Measurements from ENCODE around the gene WNT8A.
A peak's percentile ranks its signal among the peaks of the same experiment; 100 is the strongest.

The WNT8A gene

DNA sequence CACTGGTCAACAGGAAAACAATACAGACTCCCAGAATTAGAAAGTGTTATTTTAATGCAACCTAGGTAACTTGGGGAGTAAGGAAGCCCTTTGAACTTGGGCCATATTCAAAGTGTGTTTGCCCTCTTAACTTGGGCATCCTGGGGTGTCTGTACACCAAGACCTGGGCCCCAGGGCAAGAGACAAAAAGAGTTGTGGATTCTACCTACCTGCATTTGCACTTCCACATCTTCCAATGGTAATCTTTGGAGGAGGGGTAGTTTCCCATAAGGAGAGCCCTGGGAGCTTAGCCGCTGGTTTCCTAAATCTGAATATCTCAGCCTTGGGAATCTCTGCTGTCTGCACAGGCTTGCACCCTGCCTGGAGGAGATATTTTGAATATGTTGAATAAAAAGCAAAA, 8.5 kb downstream of the WNT8A start:
- no peak for DNase-seq

DNA sequence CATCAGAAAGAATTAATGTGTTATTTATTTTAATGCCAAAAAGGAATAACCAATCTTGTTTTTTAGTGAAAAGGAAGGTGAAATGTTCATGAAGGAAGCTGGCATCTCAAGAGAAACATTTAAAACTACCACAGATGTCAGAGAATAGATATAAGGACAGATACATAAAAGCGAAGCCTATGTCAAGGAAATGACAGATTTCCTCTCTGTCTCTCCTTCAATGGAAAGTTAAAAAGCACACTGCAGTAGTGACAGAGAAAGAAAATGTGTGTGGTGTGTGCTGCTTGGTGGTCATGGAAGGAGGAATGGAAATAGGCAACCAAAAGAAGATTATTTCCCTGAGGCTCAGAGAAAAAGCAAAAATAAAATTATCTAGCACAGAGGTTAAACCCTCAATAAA, 9.2 kb downstream of the WNT8A start:
- DNase-seq = no peak

DNA sequence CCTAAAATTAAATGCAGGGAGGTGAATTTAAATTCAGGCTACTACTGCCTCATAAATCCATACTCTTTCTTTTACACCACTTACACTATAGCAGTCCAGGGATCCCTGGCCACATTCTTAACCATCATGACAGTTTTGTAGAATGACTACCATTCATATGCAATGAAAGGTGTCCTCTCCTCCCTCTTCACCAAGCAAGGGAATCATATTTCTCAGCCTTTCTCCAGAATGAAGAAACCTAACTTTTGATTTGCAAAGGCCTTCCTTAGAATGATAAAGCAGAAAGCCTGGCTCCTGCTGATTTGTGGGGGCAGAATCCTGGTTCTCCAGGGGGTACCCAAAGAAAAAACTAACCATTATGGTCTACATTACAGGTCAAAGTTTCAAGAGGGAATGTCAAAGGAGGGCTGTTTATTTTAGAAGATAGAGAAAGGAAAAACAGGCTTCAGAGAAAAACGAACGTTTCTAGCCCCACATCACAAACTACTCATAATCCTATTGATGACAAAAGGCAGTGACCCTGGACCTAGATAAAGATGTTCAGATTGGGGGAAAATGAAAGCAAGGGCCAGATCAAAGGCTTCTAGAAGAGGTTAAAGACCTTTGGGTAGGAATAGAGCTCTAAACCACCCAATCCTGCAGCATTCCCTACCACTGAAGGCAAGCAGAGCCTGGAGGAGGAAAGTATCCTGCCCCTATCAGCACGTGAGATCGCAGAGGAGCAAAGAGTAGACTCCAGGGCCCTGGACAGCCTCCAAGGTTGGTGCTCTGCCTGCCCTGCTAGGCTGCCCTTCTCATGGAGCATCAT, 11.5 kb downstream of the WNT8A start:
- no peak for DNase-seq

DNA sequence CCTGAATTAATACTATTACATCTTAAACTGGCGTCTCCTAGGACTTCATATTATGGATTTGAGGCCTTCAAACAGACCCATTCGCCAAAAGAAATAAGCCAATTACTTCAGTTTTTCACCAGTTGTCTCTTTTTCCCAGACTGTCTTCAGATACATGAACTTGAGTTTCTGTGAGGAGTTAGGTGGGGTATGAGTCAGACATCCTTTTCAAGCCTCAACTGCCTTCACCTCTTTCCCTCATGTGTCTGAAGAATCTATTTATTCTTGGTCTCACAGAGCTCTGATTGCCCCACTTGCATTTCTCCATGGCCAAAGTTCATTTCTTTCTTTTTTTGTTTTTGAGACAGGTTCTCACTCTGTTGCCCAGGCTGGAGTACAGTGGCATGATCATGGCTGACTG, 12.5 kb downstream of the WNT8A start:
- DNase-seq = no peak

DNA sequence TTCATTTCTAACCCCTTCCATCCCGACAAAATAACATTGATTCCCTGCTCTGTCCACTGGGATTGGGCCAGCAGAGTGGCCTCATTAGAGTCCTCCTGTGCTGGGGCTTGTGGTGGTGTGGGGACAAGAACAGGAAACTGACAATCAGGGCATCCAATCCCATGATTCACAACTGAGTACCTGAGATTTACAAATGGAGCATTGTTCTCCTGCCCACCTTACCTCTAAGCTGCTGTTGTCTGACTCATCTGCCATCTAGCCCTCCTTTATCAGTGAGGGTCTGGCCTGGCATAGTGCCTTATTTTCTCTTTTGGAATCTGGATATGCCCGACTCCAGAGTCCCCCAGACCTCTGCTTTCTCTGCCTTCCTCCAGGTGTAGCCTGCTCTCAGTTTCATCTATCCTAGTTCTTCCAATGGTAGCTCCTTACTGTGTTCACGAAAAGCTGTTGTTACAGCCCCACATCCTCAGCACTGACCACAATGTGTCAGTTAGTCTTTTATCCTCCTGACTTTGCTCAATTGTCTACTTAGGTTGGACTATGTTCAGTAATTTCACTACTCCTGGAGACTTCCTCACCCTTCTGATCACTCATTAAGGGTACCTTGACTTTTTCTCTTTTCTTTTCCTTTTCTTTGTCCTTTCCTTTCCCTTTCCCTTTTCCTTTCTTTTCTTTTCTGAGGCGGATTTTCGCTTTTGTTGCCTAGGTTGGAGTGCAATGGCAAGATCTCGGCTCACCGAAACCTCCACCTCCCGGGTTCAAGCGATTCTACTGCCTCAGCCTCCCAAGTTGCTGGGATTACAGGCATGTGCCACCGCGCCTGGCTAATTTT, 13.4 kb downstream of the WNT8A start:
- DNase-seq = no peak

DNA sequence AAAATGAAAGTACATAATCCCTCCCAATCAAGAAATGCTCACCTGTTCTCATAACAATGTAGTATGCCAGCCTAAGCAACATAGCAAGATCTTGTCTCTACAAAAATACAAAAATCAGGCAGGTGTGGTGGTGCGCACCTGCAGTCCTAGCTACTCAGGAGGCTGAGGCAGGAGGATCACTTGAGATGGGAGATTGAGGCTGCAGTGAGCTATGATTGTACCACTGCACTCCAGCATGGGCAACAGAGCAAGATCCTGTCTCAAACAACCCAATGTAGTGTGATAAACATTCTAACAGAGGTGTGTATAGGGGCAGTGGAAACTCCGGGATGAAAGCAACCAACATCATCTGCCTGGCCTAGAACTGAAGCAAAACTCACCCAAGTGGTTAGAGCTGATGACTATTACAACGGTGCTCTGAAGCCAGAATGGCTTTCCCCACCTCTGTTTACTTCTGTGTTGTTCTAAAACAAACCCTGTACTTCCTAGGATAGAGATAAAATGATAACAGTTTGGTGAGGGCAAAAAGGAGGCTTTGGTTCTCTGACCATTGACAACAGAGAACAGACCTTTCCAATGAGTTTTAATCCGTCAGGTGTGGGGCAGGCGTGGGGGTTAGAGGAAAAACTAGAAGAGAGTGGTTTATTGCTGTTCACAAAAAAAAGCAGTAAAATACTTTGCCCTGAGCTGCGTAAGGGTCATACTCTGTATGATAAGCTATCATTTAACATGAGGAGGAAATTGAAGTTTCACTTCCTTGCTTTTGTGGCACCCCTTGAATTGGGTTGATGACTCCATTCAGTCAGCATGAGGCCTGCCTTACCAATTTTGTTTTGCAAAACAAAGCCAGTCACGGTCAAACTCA, 18.9 kb downstream of the WNT8A start:
- no peak for DNase-seq

DNA sequence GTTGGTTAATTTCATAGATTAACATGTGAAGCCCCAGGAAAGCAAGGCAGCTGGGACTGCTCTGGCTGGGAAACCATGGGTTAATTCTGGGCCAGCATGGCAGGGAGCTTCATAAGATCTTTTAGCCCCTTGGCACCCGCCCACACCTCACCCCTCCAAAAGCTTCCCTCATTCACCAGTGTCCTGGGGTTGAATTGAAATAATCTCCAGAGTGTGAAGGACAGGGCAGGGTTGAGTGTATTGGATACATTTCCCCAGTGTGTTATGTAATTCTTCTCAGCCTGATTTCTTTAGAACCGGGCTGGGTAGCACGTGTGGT, 19.4 kb downstream of the WNT8A start:
- no peak for DNase-seq

DNA sequence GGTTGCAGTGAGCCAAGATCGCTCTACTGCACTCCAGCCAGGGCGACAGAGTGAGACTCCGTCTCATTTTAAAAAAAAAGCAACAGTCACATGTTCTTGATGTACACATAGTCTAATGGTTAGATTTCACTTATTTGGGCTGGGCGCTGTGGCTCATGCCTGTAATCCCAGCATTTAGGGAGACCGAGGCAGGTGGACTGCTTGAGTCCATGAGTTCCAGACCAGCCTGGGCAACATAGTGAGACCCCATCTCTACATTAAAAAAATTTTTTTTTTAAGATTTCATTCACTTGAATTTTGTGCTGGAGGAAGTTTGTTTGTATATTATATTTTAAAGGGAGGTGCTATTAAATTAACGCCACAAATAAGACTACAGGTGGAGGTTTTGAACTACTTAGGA, 21.9 kb downstream of the WNT8A start:
- DNase-seq = no peak

DNA sequence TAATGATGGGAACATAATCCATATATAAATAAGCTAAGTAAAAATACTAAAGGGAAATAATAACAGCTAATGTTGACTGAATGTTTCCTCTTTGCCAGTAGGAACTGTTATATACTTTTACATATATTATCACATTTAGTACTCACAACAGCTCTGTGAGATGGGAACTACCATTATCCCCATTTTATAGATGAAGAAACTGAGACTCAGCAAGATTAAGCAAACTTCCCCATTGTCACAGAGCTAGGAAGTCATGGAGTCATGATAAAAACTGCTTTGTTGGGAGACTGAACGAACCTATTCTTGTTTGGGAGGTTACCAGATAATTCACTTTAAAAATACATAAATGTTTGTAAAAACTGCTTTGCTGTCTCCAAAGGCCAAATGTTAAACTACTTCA, 23.4 kb downstream of the WNT8A start:
- DNase-seq = no peak

DNA sequence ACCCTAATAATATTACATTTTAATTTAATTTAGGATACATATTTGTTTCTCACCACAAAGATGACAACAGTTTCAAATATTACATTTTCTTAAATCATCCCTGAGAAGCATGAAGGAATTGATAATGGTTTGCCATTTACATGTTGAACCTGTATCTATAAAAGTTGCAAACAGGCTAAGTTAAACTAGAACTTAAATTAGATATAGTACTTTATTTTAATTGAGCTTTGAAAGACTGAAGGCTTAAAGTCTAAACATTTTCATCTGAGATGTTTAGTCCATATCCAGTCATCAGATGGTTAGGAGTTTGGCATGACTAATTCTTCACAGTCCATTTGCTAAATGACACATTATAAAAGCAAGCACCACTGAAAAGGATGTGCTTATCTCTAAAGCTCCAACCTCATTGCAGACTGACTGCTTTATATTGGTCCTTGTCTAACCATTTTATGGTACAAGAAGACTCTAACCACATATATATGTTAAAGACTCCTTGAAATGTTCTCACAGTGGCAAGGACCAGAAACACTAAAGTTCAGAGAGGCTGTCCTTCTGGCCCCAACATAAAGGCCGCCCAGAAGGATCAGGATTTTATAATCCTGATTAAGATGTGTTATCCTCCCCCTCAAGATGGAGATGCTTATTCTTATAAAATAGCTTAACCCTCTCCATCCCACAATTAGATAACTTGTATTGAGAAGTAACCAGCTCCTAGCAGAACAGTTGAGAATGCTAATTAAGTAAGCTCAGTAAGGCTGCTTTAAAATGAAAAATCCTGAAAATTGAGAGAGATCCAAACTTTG, 25.8 kb downstream of the WNT8A start:
- DNase-seq = no peak

DNA sequence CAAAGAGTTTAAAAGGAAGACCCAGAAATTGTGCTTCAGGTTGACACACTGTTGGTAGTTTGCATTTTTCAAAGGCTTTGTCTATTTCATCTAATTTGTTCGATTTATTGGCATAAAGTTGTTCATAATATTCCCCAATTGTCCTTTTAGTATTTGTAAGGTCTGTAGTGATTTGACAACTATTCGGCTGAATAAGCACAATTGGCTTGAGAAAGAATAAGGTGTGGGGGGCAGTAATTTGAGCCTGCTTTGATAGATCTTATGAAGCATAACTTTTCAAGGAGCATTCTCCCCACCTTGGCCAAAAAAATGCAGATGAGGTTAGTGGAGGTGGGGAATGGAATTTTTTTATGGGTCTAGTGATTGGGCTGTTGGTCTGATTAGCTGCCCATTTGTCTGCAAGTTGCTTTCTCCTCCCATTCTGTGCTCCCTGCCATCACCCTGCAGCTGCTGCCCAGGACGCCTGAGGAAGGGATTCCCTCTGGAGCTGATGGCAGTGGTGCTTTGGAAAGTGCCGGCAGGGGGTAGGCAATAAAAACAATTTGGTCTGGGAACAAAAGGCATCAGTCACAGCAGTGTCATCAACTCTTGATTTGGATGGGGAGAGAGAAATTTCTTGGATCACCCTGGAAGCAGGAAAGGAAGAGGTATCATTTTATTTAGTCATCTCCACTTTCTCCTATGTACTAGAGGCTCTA, 26.6 kb downstream of the WNT8A start:
- DNase-seq = no peak

DNA sequence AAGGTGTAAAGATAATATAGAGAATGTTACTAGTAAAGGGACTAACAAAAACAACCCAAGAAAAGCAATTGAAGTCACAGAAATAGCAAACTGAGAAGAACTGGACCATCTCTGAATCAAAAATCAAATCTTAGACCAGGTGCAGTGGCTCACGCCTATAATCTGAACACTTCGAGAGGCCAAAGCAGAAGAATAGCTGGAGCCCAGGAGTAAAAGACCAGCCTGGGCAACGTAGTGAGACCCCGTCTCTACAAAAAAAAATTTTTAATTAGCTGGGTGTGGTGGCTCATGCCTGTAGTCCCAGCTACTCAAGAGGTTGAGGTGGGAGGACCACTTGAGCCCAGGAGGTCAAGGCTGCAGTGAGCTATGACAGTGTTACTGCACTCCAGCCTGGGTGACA, 27.3 kb downstream of the WNT8A start:
- DNase-seq = no peak

DNA sequence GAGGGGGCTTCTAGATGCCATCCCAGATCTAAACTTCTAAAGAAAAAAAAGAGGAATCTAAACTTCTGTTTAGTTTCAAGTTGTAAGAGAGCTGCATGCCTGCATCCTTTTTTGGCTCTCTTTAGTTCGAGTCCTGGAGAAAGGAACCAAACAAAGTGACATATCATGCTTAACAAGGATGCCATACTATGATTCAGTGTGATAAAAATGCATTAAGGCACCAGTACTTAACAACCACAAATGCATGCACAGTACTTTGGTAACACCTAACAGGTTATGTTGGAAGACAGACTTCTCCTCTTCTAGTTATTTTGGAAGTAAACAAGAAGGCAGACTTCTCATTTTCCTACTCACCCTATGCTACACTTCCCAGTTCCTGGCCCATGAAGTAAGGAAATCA, 28.1 kb downstream of the WNT8A start:
- DNase-seq = peak; percentile 10

DNA sequence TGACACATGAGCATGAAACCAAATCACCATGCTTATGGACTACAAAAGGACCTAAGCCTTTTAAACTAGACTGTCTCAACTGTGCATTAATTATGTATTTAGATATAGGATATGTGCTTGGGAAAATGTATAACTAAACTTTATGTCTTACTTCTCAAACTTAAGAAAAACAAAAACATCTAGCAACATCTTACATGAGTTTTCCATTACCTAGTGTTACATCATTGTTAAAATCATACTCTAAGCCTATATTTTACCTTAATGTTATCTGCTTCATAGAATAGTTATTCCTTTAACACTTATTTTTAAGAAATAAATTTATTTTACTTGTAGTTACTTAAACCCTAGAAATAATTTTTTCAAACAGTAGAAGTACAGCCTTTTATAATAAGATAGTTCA, 31.4 kb downstream of the WNT8A start:
- DNase-seq = no peak

DNA sequence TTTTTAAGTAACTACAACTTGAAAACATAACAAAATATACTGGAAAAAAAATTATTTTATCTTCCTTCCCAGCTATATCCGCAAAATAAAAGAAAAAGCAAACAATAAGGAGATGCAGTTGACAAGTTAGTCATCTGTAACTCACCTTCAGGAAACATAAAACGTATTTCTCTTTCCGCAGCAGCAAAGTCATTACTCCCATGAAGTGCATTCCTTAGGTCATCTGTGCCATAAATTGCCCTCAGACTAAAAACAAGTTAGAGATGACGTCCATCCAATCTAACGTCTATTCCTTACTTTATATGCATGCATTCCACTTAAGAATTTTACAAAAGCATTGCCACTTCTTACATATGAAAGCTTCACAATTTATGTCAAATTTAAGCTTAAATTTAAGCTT, 44.5 kb downstream of the WNT8A start:
- no peak for DNase-seq

DNA sequence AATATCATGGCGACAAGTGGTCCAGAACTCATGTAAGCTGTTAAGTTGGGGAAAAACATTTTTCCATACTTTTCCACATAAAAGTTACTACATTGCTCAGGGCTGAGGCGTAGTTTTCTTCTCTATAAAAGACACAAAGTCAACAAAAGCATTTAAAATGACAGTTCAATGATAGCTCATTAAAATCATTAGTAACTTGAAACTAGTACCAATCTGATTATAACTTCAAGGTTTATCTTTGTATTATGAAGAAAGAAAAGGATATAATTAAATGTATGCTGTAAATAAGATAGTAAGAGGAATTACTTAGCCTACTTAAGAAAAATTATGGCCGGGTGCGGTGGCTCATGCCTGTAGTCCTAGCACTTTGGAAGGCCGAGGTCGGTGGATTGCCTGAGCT, 45.5 kb downstream of the WNT8A start:
- no peak for DNase-seq

DNA sequence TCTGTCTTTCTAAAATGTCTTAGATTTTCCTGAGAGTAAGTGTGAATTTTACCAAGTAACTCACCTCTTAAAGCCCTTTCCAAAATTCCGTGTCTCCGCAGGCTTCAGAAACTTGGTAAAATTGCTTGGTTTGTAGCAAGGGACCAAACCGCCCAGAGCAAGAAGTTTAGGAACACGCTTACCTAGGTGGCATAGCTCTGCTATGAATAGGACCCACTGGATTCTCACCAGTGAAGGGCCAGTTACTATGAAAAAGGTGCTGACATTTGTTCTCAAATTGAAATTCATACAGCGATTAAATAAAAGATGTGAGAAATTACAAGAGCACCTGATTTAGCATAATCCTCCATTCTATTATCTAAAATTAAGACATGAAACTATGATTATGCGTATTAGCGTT, 48.7 kb downstream of the WNT8A start:
- no peak for DNase-seq

DNA sequence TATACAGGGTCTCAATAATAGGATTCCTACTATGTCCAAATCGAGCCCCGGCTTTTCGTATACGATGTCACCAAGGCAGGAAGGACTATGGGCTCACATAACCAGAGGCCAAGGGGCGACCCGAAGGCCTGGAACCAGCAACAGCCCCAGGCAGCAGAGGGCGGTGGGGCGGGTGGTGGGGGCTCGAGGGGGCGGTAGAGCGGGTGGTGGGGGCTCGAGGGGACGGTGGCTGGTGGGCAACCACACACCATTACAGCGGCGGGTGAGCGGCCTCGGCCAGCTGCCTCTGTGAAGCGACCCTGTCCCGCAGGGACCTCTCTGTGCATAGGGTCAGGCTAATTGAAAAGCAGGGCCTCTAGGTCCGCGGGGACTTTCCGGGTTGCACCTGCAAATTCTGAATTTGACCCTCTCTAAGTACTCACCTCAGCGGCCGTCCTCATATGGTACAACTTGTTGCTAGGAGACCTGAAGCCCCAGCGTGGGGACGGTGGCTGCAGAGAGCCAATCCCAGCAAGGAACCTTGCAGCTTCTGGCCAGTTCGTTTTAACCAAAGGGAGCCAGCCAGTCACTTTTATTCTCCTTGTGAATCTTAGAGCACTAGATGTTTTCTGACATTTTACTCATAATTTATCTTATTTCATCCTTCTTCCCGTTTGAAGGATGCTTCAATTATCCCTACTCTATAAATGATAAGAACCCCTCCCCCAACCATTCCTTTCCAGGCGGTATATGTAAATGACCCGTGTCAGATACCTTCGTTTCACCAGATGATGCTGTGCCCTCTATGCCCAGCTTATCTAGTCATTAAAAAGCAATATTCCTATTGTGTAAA, 55.3 kb downstream of the WNT8A start, which contains the start of gene NME5:
Gene NME5 (minus strand): TSS at position 480 of the 832 bp plus-strand sequence. CDS start 648 bp downstream, outside the sequence.
- peak; percentile 36 for DNase-seq

DNA sequence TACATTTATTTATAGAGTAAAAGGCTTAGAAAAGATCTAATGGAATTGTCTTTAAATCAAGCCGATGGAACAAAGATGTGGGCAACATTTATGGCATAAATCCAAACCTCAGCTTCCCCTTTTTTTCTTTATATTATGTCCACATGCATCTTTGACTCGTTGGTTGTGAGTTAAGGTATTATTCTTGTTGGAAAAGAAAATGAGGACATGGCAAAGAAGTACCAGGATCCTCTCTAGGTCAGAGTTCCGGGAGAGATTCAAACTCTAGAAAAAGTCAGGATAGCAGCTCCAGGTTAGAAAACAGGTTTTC, 55.9 kb downstream of the WNT8A start:
- DNase-seq = no peak

DNA sequence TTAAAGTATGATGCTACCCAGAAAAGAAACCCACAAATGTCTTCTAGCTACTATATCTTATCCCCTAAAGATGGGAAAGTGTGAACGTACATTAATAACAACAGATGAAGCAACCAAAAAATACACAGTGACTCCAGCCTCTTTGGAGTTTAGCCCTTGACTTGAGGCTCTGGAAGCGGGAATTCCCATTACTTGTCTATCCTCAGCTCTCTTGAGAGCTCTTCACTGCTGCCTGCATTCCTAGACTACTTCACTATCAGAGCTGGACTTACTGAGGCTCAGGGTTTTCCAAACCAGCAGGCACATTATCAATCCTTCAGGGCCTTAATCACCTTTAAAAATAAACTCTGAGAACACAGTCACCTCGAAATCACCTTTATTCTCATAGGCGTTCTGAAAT, 56.4 kb downstream of the WNT8A start:
- DNase-seq = no peak
